ENCODE measurements around the gene KCNJ12. TPM values are rescaled to one million over a fixed set of nuclear protein-coding genes. Genes with fewer than 3 reads are reported as not detected.
"Not testable (repeated sequence)": the region's sequence is repeated elsewhere in the genome, so short reads cannot be mapped to it uniquely, and the experiment has no call there.

Gene KCNJ12
- total RNA-seq, 4 donors from 2014 or later, result 3.8 to 14.2 (median 6.3) TPM

DNA sequence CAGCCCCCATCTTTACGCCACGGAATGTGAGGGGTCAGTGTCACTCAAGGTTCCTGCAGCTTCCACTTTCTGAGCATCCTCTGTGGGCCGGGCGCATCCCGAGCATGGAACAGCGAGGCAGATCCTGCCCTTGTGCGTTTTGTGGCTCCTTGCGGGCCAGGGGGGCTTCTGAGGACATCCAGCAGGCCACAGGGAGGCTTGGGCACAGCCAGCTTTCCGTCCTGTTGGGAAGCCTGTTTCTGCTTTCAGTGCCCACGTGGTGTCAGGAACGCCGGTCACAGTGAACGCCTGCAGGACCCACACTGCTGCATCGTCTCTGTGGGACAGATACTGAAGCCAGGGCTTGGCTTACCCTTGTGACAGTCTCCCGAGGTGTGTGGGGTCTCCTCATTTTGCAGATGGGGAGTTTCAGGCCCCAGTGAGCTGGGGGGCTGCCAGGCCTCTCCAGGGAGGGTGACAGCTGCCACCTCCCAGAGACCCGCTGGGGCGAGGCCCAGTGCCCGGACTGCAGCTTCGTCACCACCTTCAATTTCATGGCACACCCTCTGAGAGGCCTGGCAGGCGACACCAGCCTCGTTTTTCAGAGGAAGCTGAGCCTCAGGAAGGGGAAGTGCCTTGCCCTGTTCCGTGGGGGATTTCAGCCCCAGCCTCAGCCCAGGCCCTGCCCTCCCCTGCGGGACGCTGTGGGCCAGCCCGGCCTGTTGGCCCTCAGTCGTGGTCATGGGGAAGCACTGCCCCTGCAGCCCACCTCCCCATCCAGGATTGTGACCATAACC is 29.0 kb downstream of the KCNJ12 start:
- DNase-seq (ENCODE audit: low spot score in 2 of 2); intact Hi-C loops (cut with DNase I; ENCODE audit: low total_unique reads); H3K4me3 ChIP-seq (ENCODE audit: low read depth, poor library complexity, severe bottlenecking): not testable (repeated sequence)
- 44 to 75% methylated on average over 14 to 22 of the region's 26 CpGs for WGBS, 2 donors

DNA sequence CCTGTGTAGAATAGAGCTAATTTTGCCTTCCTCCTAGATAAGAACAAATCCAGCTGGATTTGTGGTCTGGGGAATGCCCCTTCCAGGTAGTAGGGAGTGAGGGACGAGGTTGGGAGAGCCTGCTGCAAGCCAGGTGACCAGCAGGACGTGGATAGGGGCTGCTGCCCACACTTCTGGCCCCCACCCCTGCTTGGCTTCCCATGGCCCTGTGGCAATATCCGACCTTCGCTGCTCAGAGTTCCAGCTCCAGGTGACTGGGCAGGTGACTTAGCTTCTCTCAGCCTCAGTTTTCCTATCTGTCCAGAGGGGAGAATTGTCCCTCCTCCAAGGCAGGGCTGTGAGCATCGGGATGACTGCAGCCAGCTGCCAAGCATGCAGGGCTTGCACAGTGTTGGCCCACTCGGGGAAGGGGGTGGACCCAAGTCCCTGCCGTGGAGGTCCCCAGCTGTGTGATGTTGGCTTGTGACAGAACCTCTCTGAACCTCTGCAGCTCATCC is 29.8 kb downstream of the KCNJ12 start:
- intact Hi-C loops (cut with DNase I; ENCODE audit: low total_unique reads); H3K4me3 ChIP-seq (ENCODE audit: low read depth, poor library complexity, severe bottlenecking); DNase-seq (ENCODE audit: low spot score in 2 of 2): not testable (repeated sequence)
- WGBS, 2 donors, result 73 to 77% methylated on average over 7 of the region's 7 CpGs

DNA sequence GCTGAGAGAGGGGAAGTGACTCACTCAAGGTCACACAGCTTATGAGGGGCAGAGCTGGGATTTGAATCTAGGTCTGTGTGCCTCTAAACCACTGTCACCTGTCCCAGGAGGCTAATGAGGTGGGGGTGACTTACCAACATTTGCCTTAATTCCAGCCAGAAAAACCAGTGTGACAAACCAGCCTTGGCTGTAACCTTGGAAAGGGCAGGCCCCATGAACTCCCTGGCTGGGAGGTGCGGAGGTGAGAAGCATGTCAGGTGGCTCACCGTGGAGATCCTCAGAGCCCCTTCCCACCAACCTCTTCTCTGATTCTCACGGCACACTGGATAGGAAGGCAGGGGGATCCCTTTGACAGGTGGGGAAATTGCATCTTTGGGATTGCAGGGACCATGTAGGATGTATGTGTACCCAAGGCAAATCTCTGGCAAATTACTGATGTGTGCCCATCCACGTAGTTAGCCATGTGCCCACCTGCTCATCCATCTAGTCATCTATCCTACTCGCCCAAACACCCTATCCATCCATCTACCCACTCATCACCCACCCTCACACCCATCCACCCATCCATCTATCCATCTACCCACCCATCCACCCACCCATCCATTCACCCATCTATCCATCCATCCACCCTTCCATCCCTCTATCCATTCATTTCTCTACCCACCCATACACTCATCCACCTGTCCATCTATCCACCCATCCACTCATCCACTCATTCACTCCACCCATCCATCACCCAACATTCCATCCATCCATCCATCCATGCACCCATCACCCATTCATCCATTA is 30.7 kb downstream of the KCNJ12 start:
- intact Hi-C loops (cut with DNase I; ENCODE audit: low total_unique reads), result not testable (repeated sequence)

DNA sequence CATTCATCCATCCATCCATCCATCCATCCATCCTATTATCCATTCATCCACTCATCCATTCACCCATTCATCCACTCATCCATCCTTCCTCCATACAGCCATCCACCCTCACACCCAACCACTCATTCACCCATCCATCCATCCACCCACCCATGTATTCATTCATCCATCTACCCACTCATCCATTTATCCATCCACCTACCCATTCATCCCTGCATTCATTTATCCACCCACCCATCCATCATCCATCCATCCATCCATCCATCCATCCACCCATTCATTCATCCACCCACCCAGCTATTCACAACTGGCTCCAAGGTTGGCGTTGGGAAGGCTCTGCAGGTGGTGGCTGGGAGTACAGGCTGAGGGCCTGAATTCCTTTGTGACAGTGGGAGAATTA is 31.6 kb downstream of the KCNJ12 start:
- H3K4me3 ChIP-seq (ENCODE audit: low read depth, poor library complexity, severe bottlenecking), result not testable (repeated sequence)

More for the DNA sequence above, 30.7 kb downstream of the KCNJ12 start:
- not testable (repeated sequence) for H3K4me3 ChIP-seq (ENCODE audit: low read depth, poor library complexity, severe bottlenecking); DNase-seq (ENCODE audit: low spot score in 2 of 2)
- WGBS, 2 donors, result 60 to 64% methylated on average over 3 to 5 of the region's 5 CpGs

DNA sequence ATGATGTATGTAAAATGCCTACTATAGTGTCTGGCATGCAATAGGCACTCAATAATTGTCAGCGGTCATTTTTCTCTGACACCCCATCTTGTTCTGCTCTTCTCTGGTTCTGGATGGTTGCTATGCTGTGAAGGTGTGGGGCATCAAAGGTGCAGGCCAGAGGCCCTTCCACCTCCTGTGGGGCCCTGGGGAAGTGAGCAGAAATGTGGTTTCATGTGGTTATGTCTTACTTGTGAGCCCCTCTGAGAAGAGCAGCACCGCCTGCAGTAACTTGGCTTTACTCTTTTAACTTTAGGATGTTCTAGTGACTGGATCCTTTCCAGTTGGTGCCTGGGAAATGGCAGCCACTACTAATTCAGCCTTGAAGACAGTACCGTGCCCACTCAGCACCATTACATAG is 32.1 kb downstream of the KCNJ12 start:
- intact Hi-C loops (cut with DNase I; ENCODE audit: low total_unique reads); DNase-seq (ENCODE audit: low spot score in 2 of 2); H3K4me3 ChIP-seq (ENCODE audit: low read depth, poor library complexity, severe bottlenecking): not testable (repeated sequence)
- 71 to 73% methylated on average over 3 of the region's 3 CpGs for WGBS, 2 donors

More for the DNA sequence above, 31.6 kb downstream of the KCNJ12 start:
- 90 to 94% methylated on average over 1 of the region's 1 CpG for WGBS, 2 donors
- intact Hi-C loops (cut with DNase I; ENCODE audit: low total_unique reads); DNase-seq (ENCODE audit: low spot score in 2 of 2): not testable (repeated sequence)

DNA sequence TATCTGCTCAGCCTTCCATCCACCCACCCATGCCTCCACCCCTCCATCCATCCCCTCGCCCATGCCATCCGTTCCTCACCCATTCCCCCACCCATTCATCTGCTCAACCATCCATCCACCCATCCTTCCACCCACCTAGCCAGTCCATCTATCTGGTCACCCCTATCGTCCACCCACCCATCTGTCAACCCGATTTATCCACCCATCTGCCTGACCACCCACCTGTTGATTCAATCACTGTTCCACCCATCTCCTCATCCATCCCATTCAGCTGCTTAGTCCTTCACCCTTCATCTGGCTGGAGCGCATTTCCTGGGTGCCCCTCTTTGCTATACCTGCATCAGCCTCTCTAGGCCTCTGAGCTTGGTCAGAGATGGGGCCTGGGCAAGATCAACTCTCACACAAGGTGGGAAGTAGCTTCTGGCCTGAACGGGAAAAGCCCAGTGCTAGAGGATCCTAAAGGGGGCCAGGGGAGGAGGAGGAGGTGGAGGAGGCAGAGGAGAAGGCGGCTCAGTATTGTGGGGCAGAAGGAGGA is 32.7 kb downstream of the KCNJ12 start:
- intact Hi-C loops (cut with DNase I; ENCODE audit: low total_unique reads); H3K4me3 ChIP-seq (ENCODE audit: low read depth, poor library complexity, severe bottlenecking); DNase-seq (ENCODE audit: low spot score in 2 of 2): not testable (repeated sequence)
- WGBS, 2 donors, result 79 to 84% methylated on average over 7 of the region's 7 CpGs

DNA sequence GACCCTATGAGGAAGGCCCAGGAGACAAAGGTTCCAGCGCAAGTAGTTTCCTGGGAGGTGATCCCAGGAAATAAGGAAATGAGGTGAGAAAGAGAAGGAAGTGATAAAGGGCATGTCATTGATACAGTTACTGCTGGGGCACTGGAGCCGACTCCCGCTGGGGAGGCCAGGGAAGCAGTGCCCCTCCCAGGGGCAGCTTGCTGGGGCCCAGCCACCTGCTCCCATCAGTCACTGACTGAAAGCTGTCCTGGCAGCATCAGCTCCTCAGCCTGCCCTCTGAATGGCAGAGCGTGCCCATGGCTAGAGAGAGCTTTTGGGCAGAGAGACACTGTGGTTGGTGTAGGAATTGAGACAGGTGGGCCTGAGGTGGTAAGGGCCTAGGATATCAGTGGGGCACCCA is 33.2 kb downstream of the KCNJ12 start:
- H3K4me3 ChIP-seq (ENCODE audit: low read depth, poor library complexity, severe bottlenecking); DNase-seq (ENCODE audit: low spot score in 2 of 2); intact Hi-C loops (cut with DNase I; ENCODE audit: low total_unique reads): not testable (repeated sequence)
- 83 to 87% methylated on average over 4 of the region's 4 CpGs for WGBS, 2 donors

DNA sequence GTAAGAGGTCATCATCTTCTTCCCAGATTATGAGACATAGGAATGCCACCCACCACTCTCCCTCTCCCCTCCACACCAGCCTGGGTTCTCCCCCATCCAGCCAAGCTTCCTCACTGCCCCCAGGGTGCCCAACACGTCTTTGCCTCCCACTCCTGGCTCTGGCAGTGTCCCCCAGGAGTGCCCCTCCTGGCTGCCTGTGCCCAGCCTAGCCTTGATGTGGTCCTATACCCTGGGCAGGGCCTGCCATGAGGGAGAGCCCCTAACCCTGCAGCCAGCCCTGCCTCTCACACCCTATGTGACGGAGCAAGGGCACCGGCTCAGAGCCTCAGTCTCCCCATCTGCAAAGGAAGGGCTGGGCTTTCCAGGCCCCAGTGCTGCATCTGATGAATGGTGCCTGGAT is 33.8 kb downstream of the KCNJ12 start:
- DNase-seq (ENCODE audit: low spot score in 2 of 2); intact Hi-C loops (cut with DNase I; ENCODE audit: low total_unique reads); H3K4me3 ChIP-seq (ENCODE audit: low read depth, poor library complexity, severe bottlenecking): not testable (repeated sequence)
- WGBS, 2 donors, result 79 to 95% methylated on average over 3 of the region's 3 CpGs

DNA sequence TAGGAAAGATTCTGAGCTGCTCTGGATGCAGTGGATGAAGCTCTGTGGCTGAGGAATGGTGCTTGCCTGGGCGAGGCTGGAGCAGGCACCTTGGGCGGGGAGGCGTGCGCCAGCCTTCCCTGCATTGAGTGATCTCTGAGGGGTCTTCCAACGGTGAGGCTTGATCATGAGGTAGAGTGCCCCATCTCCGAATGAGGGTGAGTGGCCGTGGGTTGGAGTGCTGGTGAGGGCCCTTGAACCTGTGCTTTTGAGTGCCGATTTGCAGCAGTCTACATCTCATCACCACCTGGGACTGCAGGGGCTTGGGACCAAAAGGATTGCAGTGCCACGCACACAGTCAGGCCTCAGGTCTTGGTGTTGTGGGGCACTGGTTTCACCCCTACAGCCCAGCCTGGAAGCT is 34.2 kb downstream of the KCNJ12 start:
- 83 to 84% methylated on average over 8 to 9 of the region's 9 CpGs for WGBS, 2 donors
- intact Hi-C loops (cut with DNase I; ENCODE audit: low total_unique reads); H3K4me3 ChIP-seq (ENCODE audit: low read depth, poor library complexity, severe bottlenecking); DNase-seq (ENCODE audit: low spot score in 2 of 2): not testable (repeated sequence)

DNA sequence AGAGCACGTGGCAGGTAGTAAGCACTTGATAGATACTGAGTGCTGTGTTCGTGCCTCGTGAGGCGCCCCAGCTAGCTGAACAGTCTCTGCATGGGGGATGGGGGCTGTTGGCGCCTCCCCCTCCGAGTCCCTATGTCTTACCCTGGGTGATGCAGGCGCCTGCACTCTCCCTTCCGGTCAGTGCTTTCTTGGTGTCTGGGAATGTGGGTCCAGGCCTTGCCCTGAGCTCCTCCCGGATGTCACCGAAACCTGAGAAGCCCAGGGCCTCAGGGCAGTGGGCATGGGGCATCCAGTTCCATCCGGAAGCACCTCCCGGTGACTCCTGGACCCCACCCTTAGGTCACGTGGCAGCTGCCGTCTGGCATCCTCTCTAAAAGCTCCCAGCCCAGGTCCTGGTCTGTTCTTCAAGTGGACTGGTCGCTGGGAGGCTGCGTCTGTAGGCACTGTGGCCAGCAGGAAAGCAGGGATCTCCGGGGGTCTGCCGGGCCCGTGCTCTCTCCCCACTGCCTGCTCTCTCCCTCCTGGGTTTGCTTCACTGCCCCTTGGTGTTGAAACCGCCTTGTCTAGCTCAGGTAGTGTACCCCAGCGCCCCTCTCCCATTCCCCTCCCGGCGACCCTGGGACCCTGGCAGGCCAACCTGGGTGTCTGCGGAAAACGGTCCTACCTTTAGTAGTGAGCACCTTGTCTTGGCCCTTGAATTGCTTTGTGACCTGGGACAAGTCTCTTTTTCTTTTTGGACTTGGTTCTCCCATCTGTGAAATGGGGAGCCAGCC is 34.9 kb downstream of the KCNJ12 start:
- H3K4me3 ChIP-seq (ENCODE audit: low read depth, poor library complexity, severe bottlenecking); intact Hi-C loops (cut with DNase I; ENCODE audit: low total_unique reads); DNase-seq (ENCODE audit: low spot score in 2 of 2): not testable (repeated sequence)
- 72 to 78% methylated on average over 20 to 21 of the region's 25 CpGs for WGBS, 2 donors

DNA sequence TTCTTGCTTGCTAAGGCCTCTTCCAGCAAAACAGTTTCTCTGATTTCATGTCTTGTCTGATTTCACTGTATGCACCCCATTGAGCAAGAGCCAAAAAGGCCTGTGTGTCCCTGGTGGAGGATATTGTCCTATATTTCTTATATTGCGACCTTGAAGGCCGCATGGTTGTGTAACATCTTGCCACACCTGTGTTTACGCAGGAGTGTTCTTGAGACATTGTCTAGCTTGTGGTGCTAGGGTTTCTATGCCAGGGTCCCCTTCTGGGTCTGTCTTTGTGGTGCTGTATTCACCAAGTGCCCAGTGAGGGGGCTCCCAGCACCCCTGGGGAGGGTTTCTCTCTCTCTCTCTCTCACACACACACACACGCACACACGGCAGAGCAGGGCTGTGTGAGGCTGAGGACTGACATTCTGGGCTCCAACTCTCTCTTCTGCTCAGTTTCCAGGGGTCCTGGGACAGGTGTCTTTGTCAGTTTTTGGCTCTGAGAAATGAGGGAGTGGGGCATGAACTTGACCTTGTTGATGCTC is 35.6 kb downstream of the KCNJ12 start:
- intact Hi-C loops (cut with DNase I; ENCODE audit: low total_unique reads); DNase-seq (ENCODE audit: low spot score in 2 of 2); H3K4me3 ChIP-seq (ENCODE audit: low read depth, poor library complexity, severe bottlenecking): not testable (repeated sequence)
- 89 to 92% methylated on average over 5 of the region's 5 CpGs for WGBS, 2 donors

DNA sequence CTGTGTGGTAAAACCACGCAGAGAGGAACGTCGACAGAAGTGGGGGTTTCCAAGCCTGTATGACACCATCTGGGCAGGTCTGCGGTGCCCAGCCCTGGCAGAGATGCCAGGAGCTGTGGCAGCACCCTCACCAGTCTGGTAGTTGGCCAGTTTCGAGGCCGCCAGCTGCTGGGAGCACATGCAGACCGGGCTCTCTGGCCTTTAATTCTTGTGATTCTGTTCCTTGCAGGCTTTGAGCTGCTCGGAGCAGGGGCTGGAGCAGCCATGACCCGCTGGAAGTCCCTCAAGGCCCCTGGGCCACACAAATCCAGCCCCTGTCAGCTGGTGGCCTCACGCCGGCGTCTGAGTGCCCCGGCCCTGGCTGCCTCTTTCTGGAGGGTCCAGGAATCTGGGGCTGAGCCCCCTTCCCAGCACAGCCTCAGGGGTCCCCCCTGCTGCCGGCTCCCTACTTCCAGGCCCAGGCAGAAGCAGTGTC is 36.1 kb downstream of the KCNJ12 start:
- WGBS, 2 donors, result 64 to 76% methylated on average over 10 to 14 of the region's 14 CpGs
- DNase-seq (ENCODE audit: low spot score in 2 of 2); H3K4me3 ChIP-seq (ENCODE audit: low read depth, poor library complexity, severe bottlenecking); intact Hi-C loops (cut with DNase I; ENCODE audit: low total_unique reads): not testable (repeated sequence)

DNA sequence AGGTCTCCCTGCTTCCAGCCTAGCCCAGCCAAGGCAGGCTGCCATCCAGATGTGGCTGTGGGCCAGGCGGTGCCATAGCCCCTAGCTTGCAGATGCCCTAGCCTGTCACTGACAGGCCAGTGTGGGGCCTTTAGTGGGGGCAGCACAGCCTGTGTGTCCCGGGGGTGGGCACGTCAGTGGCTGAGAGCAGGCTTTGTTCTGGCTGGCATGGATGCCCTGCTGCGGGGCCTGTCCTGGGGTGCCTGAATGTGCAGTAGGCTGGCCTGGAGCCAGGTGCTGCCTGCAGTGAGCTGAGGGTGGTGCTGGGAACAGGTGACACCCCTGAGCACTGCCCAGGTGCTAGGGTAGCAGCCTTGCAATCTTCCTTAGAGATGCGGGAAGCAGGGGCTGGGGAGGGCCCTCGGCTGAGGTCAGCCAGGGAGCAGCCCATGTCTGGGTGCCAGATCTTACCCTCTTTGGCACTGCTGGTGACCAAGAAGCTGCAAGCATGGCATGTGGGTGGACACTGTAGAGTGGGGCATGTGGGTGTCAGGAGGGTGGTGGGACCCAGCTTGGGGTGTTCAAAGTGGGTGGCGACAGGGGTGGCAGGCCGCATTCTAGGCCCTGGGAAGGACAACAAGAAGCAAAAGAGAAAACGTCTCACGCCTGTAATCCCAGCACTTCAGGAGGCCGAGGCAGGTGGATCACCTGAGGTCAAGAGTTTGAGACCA is 37.6 kb downstream of the KCNJ12 start:
- 66 to 74% methylated on average over 5 to 9 of the region's 11 CpGs for WGBS, 2 donors
- intact Hi-C loops (cut with DNase I; ENCODE audit: low total_unique reads); H3K4me3 ChIP-seq (ENCODE audit: low read depth, poor library complexity, severe bottlenecking); DNase-seq (ENCODE audit: low spot score in 2 of 2): not testable (repeated sequence)
